IPS-20b (cell line): Measurements from ENCODE around the gene HIC2.
"Not testable (repeated sequence)": the region's sequence is repeated elsewhere in the genome, so short reads cannot be mapped to it uniquely, and the experiment has no call there.

Source experiments
- H3K27ac ChIP-seq: one replicate; pipeline ENCODE4 v1.5.1; 2013; ENCODE audit warnings: low read length
- H3K27me3 ChIP-seq: 2 replicates; pipeline ENCODE4 v1.6.1; 2013; ENCODE audit warnings: mild to moderate bottlenecking, low read length, inconsistent platforms; ENCODE audit not compliant: insufficient read depth
- H3K36me3 ChIP-seq: 2 replicates; pipeline ENCODE4 v1.6.1; 2013; ENCODE audit warnings: low read depth, mild to moderate bottlenecking, inconsistent platforms, low read length, moderate library complexity; ENCODE audit not compliant: insufficient read depth
- H3K4me1 ChIP-seq: 2 replicates; pipeline ENCODE4 v1.6.1; 2013; ENCODE audit warnings: mild to moderate bottlenecking, control low read depth, inconsistent platforms, low read length, moderate library complexity; ENCODE audit not compliant: insufficient read depth
- H3K4me3 ChIP-seq: 2 replicates; pipeline ENCODE4 v1.5.1; 2013; ENCODE audit warnings: mild to moderate bottlenecking, low read length, inconsistent platforms
- H3K9ac ChIP-seq: 2 replicates; pipeline ENCODE4 v1.6.1; 2013; ENCODE audit warnings: low read depth, mild to moderate bottlenecking, inconsistent platforms, low read length, moderate library complexity
- H3K9me3 ChIP-seq: 2 replicates; pipeline ENCODE4 v1.6.1; 2013; ENCODE audit warnings: mild to moderate bottlenecking, low read depth, low read length, inconsistent platforms; ENCODE audit not compliant: insufficient read depth

Gene HIC2

DNA sequence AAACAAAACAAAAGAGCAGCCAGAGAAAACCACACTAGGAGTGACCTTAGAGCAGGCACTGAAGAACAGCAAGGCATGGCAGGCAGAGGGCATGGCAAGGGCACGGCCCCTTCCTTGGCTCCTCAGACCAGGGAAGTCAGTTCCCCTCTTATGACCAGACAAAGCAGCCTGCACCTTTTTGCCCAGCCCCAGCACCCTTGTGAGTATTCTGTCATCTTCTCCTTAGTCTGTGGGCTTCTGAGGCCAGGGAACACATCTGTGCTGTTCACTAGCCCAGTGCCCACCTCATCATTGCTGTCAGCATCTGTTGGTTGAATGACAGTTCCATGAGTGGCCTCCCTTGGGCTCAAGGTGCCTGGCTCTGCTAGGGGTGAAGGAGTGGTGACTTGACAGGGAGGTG, 10.0 kb upstream of the HIC2 start:
- H3K4me1 ChIP-seq, H3K9ac ChIP-seq, H3K27me3 ChIP-seq, H3K27ac ChIP-seq, H3K9me3 ChIP-seq, H3K4me3 ChIP-seq, H3K36me3 ChIP-seq: not testable (repeated sequence)

DNA sequence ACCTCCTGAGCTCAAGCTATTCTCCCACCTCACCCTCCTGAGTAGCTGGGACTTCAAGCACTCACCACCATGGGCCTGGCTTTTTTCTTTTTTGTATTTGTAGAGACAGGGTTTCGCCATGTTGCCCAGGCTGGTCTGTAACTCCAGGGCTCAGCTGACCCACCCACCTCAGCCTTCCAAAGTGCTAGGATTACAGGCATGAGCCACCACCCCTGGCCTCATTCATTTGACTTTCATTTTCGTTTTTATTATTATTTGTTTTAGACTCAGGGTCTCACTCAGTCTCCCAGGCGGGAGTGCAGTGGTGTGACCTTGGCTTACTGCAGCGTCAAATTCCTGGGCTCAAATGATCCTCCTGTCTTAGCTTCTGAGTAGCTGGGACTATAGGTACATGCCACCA, 9.4 kb upstream of the HIC2 start:
- not testable (repeated sequence) for H3K4me1 ChIP-seq, H3K4me3 ChIP-seq, H3K27me3 ChIP-seq, H3K27ac ChIP-seq, H3K9me3 ChIP-seq, H3K9ac ChIP-seq, H3K36me3 ChIP-seq

- H3K9ac ChIP-seq, H3K4me1 ChIP-seq, H3K27ac ChIP-seq, H3K9me3 ChIP-seq, H3K27me3 ChIP-seq, H3K36me3 ChIP-seq, H3K4me3 ChIP-seq: not testable (repeated sequence)
Observed at GRCh38 chr22:21416375-21416774, 796 bp upstream of the HIC2 start.

- H3K9ac ChIP-seq, H3K27ac ChIP-seq, H3K9me3 ChIP-seq, H3K4me1 ChIP-seq, H3K36me3 ChIP-seq, H3K27me3 ChIP-seq: not testable (repeated sequence)
- H3K4me3 ChIP-seq: peak overlapping the region; percentile 45; the same call in 1 of the 2 replicates
Observed at GRCh38 chr22:21417853-21418252, 682 bp downstream of the HIC2 start.

GRCh38 chr22:21418974-21419638, 1.9 kb downstream of the HIC2 start:
- H3K4me3 ChIP-seq, H3K9ac ChIP-seq, H3K9me3 ChIP-seq, H3K4me1 ChIP-seq, H3K27ac ChIP-seq, H3K36me3 ChIP-seq, H3K27me3 ChIP-seq: not testable (repeated sequence)

DNA sequence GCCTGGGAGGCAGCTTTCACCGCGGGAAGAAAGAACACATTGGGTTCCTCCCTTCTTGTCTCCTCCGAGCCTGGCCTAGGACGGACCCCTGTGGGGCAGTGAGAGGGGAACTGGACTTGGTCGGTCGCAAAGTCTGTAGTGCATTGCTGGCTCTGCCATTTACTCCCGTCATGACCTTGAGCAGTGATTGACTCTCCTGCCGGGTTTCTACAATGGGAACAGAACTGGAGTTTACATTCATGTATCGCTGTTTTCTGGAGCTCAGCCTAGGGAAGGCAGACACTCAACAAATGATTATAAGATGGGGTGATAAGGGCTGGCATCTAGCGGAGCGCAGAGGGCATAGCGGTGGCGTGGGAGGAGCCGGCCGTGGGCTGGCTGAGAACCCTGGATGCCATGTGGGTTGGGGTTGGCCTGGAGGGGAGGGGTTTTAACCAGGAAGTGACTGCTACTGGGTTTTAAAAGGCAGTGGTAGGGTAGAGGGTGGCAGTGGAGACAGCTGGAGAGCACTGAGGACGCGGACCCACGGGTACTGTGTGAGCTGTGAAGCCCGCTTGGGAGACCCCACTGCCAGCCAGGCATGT, 3.1 kb downstream of the HIC2 start:
- H3K4me1 ChIP-seq, H3K4me3 ChIP-seq, H3K9ac ChIP-seq, H3K27ac ChIP-seq, H3K36me3 ChIP-seq, H3K27me3 ChIP-seq, H3K9me3 ChIP-seq: not testable (repeated sequence)

- H3K9ac ChIP-seq, H3K27me3 ChIP-seq, H3K4me3 ChIP-seq, H3K27ac ChIP-seq, H3K4me1 ChIP-seq, H3K36me3 ChIP-seq, H3K9me3 ChIP-seq: not testable (repeated sequence)
Observed at GRCh38 chr22:21424084-21424709, 7.0 kb downstream of the HIC2 start.

GRCh38 chr22:21434378-21435233, 17.4 kb downstream of the HIC2 start:
- not testable (repeated sequence) for H3K36me3 ChIP-seq, H3K9me3 ChIP-seq, H3K4me3 ChIP-seq, H3K4me1 ChIP-seq, H3K27ac ChIP-seq, H3K9ac ChIP-seq, H3K27me3 ChIP-seq

DNA sequence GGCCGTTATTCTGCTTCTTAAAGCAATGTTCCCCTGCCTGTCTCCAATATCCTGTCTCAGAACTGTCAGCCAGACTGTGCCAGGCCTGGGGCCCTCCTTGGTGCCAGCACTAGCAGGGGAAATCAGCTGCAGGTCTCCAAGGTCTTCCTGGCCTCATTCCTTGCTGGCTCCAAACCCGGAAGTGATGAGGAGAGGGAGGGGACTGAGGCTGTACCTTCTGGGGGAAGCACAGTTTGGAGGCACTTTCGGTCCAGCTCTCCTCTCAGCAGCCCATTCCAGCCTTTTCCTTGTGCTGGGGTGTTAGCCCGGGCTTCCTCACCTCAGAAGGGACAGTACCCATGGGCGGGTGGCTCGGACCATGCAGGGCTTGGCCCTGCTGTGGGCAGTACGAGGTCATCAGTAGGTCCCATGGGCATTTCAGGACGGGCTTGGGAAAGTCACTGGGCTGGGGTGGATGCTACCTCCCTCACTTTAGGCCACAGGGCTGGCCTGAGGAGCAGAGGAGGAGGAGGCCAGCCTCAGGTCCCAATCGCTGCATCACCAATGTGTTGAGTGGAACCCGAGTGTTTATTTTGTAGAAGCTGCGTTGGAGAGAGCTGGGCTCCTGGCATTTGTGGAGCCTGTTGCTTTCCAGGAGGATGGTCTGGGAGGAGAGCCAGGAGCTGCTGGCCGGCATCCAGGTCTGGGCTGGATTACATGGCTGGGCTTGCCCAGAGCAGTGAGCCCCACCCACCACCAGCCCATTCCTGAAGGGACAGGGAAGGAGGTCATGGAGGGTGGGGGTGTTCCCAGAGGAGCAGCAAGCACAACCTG, 19.0 kb downstream of the HIC2 start:
- H3K36me3 ChIP-seq, H3K27me3 ChIP-seq, H3K4me3 ChIP-seq, H3K9ac ChIP-seq, H3K9me3 ChIP-seq, H3K4me1 ChIP-seq, H3K27ac ChIP-seq: not testable (repeated sequence)

GRCh38 chr22:21438013-21438412, 20.8 kb downstream of the HIC2 start:
- not testable (repeated sequence) for H3K4me1 ChIP-seq, H3K9me3 ChIP-seq, H3K27ac ChIP-seq, H3K36me3 ChIP-seq, H3K27me3 ChIP-seq, H3K4me3 ChIP-seq, H3K9ac ChIP-seq

GRCh38 chr22:21440018-21440636, 23.0 kb downstream of the HIC2 start:
- not testable (repeated sequence) for H3K9ac ChIP-seq, H3K27ac ChIP-seq, H3K36me3 ChIP-seq, H3K9me3 ChIP-seq, H3K27me3 ChIP-seq, H3K4me1 ChIP-seq, H3K4me3 ChIP-seq
